ENCODE data around the gene DSPP.
"Not testable (repeated sequence)": the region's sequence is repeated elsewhere in the genome, so short reads cannot be mapped to it uniquely, and the experiment has no call there.

The DSPP gene

DNA sequence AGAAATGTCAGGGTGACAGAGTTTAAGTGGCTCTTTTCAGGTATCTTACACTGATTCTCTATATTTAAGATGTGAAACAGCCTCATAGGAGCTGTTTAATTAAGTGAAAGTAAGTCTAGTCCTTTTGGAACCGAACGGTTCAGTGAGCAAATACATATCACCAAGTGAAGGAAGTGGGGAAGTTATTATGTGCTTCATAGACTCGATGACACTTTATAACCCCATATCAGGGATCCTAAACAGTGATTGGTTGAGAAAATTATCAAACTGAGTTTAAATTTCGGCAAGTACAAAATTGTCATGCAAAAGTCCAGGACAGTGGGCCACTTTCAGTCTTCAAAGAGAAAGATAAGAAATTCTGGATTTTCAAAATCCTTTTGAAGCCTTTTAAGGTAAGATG, at the start of gene DSPP:
TSS of gene DSPP (plus strand) at position 301 of the 400 bp plus-strand sequence. CDS start 2,380 bp downstream, outside the sequence.
- DNase-seq, result no peak

DNA sequence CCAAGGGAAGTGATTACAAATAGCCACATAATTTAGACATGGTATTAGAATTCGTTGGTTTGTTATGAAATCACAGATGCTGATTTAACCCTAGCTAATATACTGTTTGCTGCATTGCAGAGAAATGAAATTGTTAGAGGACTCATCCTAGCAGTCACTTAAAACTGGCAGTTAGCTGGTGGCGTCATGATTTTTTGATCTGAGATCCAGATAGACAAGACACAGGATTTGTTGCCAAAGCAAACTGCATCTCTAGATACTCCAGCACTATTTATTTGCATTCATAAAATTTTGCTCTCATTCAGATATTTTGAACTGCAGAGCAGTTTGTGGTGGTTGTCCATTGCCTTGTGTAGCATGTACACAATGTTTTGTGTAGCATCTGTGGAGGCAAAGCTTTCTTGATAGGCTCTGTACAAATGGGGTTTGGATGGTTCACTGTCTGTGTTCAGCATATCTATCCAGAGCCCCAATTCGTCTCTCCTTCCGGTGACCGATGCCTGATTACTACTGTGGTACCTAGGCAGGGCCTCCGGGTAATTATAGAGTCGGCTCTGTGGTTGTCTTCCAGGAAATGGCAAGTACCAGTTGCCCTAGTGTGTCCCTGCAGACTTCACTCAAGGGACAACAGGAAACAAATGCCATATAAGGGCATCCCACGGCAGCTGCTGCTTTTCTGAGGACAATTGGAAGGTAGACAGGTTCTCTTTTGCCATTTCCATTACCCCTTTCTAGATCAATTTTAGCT, 49.1 kb upstream of the DSPP start:
- DNase-seq, result peak; percentile 57

DNA sequence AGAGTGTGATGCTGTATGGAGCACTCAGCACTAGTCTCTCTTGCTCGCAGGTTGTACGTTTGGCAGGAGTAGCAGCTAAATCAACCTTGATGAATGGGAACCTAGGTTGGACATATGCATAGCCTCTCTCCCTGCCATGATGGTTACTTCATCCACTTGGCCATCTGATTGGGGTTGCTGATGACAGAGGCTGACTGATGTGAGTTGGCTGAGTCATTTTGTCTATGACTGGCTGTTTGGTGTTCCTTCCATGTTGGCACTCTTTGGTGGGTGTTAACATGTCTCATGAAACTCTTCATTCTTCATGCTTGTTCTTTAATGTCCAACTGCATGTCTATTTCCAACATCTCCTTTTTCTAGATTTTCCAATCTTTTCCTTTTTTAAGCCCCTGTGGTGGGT, 47.5 kb upstream of the DSPP start:
- DNase-seq, result no peak

DNA sequence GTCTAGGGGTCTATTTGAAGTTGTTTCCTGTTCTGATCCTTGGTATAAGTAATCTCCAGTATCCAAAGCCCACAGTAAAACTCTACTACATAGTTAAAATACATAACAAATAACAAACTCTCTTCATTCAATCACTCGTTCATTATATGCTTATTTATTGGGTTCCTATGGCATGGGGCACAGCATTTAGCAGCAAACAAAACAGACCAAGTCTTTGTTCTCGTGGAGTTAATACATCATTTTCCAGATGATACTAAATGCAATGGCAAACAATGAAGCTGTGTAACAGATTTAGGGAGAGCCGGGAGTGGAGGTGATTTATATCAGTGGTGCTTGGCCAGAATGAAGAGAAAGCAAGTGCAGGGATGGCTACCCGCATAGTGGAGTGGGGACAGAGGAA, 42.6 kb upstream of the DSPP start:
- DNase-seq, result no peak

DNA sequence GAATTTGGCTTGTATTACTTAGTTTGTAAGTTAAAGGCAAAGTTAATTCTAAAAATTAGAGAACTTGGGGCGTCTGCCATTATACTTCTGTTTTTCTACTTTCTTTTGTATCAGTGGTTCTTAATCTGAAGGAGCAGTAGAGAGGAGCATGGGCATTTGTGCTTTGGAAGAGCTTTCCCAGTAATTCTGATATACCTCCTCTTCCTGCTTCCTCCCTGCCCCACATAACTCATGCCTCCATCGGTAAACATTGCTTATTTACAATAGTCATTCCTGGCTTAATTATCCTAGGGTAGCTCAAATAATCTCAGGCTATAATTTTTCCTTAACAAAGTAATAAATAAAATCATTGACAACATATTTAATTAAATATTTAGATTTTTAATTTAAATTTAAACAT, 42.1 kb upstream of the DSPP start:
- DNase-seq, result no peak

DNA sequence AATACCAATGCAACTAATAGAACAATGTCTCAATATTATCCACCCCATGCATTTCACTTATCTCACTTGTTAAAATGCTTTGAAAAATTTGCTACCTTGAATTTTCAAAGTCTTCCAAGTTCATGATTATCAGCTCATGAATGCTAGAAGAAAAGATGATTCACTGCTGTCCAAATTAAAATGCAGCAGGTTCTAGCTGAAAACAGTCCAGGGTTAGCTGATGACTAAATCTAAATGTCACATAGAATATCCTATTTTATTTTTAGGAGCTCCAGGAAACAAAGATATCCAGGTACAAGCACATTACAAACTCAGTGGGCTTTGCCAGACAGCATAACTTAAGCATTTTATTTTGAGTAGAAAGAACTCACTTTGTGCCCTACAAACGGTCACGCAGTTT, 41.1 kb upstream of the DSPP start:
- no peak for DNase-seq

DNA sequence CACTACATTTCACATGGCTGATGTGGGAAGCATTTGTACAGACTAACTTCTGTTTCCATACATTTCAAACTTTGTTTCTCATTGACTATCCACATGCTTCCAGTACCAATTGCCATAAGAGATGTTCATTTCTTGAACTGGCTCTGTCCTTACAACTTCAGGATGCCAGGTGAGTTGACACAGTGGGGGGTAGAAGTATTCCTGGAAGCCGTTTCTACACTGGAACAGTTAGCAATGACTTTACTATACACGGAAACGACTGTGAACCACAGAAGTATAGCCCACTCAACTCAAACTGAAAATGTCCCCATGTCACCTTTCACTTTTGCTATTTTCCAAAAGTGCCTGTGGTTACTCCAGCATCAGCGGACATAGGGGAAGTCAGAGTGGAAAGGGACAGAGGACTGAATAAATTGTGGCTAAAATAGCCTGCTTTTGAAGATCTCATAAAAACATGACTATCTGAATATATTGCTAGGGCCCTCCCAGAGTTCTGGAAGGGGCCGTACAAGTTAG, 38.0 kb upstream of the DSPP start:
- no peak for DNase-seq

DNA sequence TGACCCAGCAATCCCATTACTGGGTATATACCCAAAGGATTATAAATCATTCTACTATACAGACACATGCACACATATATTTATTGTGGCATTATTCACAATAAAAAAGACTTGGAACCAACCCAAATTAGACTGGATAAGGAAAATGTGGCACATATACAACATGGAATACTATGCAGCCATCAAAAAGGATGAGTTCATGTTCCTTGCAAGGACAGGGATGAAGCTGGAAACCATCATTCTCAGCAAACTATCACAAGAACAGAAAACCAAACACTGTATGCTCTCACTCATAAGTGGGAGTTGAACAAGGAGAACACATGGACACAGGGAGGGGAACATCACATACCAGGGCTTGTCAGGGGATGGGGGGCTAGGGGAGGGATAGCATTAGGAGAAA, 34.0 kb upstream of the DSPP start:
- DNase-seq, result not testable (repeated sequence)

DNA sequence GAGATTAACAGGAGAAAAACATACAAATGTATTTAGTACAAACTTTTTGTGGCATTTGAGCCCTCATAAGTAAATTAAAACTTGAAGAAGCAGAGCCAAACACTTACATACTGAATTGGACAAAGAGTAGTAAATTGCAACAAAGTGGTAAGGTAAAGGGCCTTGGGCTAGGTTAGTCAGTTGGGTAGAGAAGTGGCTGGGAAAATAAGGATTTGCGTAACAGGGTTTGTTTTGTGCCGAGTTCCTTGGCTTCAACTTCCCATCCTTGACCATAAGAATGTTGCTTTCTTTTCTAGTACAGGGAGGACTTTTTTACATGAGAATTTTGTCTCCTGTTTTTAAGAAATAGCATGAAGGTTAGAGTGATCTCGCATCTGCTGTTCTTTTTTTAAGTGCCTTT, 33.3 kb upstream of the DSPP start:
- no peak for DNase-seq

DNA sequence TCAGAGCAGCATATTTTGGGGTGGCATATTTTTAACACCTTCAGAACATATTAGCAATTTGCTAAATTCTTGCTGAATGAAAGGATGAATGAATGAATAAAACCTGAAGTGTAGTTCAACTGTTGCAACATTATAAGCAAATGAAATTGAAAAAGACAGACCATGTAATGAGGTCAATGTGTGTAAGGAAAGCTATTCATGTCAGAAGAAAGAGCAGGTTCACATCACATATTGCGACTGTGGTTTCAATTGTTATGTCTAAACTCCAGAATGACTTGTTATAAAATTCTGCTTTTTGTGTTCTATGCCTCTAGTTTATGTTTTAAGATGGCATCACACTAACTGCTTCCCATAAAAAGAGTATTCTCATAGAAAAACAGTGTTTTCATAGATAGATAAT, 32.9 kb upstream of the DSPP start:
- no peak for DNase-seq

DNA sequence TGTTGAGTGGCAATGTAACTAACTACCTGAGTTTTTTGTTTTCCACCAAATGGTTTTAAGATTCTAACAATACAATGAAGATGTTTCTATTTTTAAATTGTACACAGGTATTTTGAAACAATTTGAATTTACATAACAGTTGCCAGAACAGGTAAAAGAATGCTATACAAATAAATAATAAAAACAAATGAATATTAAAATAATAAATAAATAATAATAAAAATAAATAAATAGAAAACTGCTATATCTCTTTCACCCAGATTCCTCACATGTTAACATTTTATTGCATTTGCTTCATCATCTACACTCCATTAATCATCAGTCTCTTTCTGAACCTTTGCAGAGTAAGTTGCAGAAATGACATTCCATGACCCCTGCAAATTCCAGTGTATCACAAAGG, 32.3 kb upstream of the DSPP start:
- no peak for DNase-seq

DNA sequence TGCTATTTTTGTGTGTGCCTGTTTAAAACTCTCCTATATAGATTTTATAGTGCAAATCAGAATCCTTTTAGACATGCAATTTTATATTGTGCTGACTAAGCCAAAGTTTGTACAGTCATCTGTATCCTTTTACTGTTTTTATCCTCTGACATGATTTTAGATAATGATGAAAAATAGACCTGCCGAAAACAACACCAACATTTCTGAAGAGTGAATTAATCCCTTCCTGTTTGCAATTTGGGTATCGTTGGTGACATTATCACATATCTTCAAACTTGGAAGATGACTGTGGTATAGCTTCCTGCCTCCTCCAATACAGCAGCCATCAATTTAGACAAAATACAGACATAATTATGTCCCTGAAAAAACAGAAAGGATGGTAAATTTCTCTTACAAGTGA, 28.9 kb upstream of the DSPP start:
- DNase-seq, result no peak

DNA sequence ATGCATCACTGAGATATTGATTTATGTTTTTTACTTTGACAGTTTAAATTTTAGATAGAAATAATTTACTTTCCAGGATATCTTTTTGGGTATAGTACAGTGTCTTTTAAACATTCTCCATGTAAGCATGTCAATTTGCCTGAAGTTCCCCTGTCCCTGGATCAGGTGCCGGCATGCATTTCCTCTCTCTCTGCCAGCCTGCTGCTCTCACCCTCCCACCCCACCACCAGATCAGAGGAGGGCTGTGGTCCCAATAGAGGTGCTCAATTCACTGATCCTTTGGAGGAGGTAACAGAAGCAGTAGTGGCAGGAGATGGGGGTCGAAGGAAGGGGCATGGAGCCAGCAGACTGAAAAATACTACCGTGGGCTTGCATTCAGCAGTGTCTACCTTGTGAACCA, 28.3 kb upstream of the DSPP start:
- no peak for DNase-seq

DNA sequence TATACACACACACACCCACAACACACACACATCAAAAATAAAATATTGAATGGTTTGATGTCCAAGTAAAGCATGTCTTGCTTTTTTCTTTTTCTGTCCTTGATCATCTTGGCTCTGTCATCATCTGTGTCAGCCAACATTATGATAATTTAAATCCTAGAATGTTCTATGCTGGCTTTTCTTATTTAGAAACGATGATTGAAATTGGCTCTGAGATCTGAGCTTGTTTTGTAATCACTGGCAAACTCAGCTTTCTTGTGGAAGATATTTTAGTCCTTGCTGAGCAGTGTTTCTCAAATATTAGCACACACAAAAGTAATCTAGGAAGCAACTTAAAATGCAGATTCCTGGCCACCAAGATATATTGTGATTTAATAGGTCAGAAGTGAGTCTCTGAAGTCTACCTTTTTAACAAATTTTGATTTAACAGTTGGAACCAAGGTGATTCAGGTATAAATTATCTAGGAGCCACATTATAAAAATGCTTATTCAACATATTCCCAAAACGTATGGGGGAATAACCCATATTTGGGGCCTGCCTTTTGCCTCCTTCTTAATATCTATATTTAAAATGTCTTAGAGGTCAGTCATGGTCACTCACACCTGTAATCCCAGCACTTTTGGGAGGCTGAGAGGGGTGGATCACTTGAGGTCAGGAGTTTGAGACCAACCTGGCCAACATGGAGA, 24.0 kb upstream of the DSPP start:
- no peak for DNase-seq

DNA sequence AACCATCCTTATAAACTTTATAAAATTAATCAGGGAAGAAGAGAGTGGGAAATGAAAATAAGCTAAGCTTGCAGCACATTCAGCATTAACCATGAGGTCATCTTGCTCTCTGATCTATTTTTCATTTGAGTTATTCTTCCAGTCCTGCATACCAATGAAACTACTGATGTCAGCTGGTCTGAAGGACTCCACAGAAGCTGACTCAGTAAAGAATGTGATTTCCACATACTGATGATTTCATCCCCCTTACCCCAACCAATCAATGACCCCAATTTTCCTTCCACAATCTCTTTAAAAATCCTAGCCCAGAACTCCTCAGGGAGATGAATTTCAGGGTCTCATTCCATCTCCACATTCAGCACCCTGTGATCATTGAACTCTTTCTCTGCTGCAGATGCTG, 18.8 kb upstream of the DSPP start:
- DNase-seq, result no peak

DNA sequence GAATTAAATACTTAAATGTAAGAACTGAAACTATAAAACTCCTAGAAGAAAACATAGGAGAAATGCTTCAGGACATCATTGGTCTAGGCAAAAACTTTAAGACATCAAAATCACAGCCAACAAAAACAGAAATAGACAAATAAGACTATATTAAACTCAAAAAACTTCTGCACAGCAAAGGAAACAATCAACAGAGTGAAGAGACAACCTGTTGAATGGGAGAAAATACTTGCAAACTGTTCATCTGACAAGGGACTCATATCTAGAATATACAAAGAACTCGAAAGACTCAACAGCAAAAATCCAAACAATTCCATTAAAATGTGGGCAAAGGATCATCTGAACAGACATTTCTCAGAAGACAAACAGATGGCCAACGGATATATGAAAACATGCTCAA, 16.2 kb upstream of the DSPP start:
- DNase-seq, result no peak

DNA sequence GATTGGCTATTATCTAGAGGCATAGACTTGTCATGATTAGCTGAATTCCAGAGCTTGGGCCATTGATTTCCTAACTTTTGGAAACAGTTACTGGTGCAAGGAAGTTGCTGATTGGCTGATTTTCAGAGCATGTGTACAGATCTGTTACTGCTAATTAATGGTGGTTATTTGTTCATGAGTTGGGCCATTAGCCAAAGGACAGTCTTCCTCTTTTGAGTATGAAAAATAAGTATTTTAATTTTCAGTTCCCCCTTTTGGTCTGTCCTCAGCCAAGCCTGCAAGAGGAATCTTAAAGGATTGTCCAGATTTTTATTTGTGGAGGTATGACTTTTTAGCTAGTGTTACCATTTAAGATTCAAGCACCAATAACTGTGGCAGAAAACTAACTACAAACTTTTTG, 7.0 kb upstream of the DSPP start:
- DNase-seq, result no peak

DNA sequence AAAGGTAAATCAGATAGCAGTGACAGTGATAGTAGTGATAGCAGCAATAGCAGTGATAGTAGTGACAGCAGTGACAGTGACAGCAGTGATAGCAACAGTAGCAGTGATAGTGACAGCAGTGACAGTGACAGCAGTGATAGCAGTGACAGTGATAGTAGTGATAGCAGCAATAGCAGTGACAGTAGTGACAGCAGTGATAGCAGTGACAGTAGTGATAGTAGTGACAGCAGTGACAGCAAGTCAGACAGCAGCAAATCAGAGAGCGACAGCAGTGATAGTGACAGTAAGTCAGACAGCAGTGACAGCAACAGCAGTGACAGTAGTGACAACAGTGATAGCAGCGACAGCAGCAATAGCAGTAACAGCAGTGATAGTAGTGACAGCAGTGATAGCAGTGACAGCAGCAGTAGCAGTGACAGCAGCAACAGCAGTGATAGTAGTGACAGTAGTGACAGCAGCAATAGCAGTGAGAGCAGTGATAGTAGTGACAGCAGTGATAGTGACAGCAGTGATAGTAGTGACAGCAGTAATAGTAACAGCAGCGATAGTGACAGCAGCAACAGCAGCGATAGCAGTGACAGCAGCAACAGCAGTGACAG, 6.1 kb downstream of the DSPP start:
- no peak for DNase-seq

DNA sequence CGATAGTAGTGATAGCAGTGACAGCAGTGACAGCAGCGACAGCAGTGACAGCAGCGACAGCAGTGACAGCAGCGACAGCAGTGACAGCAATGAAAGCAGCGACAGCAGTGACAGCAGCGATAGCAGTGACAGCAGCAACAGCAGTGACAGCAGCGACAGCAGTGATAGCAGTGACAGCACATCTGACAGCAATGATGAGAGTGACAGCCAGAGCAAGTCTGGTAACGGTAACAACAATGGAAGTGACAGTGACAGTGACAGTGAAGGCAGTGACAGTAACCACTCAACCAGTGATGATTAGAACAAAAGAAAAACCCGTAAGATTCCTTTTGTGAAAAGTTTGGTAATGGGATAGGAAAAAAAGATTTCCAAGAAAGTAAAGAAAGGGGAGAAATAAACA, 7.9 kb downstream of the DSPP start:
- DNase-seq, result no peak

DNA sequence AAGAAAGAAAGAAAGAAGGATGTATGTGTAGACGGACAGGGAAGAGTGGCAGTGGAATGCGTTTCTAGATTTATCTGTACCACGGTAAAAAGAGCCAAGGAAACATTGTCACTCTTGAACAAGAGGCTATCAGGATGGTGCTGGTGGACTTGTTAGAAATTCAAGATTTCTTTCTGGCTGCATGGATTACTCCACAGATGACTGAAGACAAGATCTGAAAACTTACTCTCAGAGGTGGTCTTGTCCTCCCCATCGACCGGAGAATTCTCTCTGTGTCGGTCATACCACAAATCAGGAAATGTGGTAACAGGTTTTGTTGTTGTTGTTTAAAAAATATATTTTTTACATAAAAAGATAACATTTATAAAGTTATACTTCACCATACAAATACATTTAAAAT, 11.8 kb downstream of the DSPP start:
- DNase-seq, result no peak

DNA sequence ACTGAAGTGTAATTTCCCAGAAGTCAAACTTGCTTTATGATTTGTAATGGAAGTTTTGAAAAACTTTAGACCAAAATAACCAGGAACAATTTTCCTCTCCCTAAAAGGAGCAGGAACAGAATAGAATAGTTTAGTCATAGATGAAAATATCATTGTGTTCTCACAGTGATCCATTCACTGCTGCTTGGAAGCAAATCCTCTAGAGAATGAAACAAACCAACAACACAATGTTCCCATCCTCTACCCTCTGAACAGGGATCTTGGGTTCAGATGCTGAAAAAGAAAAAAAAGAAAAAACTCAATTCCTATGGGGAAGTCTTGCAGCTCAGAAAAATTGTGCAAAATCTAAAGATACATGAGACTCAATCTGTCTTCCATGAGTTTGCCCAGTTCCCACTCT, 12.2 kb downstream of the DSPP start:
- DNase-seq, result no peak

DNA sequence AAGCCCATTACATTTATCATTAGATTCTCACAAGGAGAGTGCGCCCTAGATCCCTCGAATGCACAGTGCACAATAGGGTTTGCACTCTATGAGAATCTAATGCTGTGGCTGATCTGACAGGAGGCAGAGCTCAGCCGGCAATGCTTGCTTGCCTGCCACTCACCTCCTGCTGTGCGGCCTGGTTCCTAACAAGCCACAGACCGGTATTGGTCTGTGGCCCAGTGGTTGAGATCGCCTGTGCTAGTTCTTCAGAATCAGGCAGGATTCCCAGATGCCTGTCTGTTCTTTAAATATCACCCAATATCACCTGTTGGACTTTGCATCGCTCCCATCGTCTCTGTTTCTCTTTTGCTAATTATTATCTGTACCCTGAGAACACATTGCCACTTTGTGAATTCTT, 14.0 kb downstream of the DSPP start:
- no peak for DNase-seq

DNA sequence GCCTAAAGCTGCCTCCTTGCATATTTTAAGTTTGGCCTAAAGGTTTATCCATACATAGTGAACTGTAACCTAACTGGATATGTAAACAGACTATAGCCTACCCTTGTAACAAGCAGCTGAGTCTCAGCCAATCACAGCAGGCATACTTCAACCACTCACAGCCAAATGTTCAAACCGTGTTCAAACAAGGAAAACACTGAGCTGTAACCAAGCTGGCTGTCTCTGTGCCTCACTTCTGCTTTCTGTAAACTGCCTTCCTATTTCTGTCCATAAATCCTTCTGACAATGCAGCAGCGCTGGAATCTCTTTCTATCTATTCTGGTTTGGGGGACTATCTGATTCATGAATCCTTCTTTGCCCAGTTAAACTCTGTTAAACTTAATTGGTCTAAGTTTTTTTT, 16.4 kb downstream of the DSPP start:
- no peak for DNase-seq

DNA sequence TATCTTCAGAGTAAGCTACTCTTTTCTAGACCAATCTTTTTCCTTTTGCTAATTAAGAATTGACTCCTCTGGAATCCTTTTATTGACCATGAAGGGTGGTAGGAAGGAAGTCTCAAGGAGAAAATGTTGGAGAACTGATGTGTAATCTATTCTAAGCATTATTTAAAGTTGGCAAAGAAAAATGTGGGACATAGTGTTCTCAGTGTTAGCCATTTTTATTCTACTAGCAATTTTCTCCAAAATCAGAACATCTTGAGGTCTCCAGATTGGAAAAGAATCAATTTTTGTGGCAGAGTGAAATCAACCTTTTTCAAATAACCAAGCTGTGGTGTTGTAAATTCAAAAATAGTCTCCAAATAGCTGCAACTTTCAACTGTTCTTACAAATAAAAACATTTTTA, 23.3 kb downstream of the DSPP start:
- no peak for DNase-seq

Measured in right forelimb (tissue), 1 donor.